H1 (cell line): ENCODE measurements around the gene GIT1. TPM values are rescaled to one million over a fixed set of nuclear protein-coding genes. Genes with fewer than 3 reads are reported as not detected.

ENCODE experiments used
- CTCF ChIA-PET: fragments of 300-600 bp; sonication (Branson Sonifier 250); formaldehyde crosslinking; loops from one replicate; lab custom pipeline; 2021; ENCODE audit not compliant: partially characterized antibody; lab: Charles Lee
- POLR2A ChIA-PET: fragments of 300-600 bp; sonication (Branson Sonifier 250); formaldehyde crosslinking; loops from one replicate; lab custom pipeline; 2021; ENCODE audit warnings: inconsistent platforms; ENCODE audit not compliant: partially characterized antibody; lab: Charles Lee
- DNase-seq, 2 experiments: peaks; one replicate each; pipeline versions ENCODE4 v3.0.0 to v3.0.0-alpha.2; 2010 to 2022; ENCODE audit warnings: low spot score in 2 of 2, low read depth in 1 of 2, mixed read lengths in 1 of 2
- FAIRE-seq: peaks from 2 replicates; lab custom pipeline; 2011; peaks lifted over from hg19 to GRCh38; lab: Jason Lieb, UNC
- H2AFZ ChIP-seq: 2 replicates; pipeline ENCODE4 v1.8.1; 2012; ENCODE audit warnings: low read length, inconsistent platforms
- H2AK5ac ChIP-seq: 2 replicates; pipeline ENCODE4 v1.6.1; 2013; ENCODE audit warnings: low read depth, low read length
- H2BK120ac ChIP-seq: replicated peaks from 2 replicates; pipeline ENCODE3; 2013; ENCODE audit warnings: low read depth, low read length, inconsistent platforms
- H2BK12ac ChIP-seq: 2 replicates; pipeline ENCODE4 v1.6.1; 2013; ENCODE audit warnings: low read depth, low read length
- H2BK15ac ChIP-seq: 2 replicates; pipeline ENCODE4 v1.6.1; 2013; ENCODE audit warnings: low read length
- H2BK20ac ChIP-seq: 2 replicates; pipeline ENCODE4 v1.6.1; 2013; ENCODE audit warnings: low read length
- H2BK5ac ChIP-seq: 2 replicates; pipeline ENCODE4 v1.6.1; 2013; ENCODE audit warnings: low read depth, low read length
- H3K14ac ChIP-seq: 2 replicates; pipeline ENCODE4 v1.6.1; 2013; ENCODE audit warnings: inconsistent platforms; ENCODE audit not compliant: insufficient read length
- H3K18ac ChIP-seq: 2 replicates; pipeline ENCODE4 v1.6.1; 2013; ENCODE audit warnings: low read length; ENCODE audit errors: extremely low read depth
- H3K23ac ChIP-seq: 2 replicates; pipeline ENCODE4 v1.6.1; 2013; ENCODE audit warnings: inconsistent platforms; ENCODE audit not compliant: insufficient read length
- H3K23me2 ChIP-seq: 2 replicates; pipeline ENCODE4 v1.6.1; 2013; ENCODE audit warnings: low read depth, low read length
- H3K27ac ChIP-seq: 2 replicates; pipeline ENCODE4 v1.6.1; 2011; ENCODE audit warnings: low read depth, low read length, inconsistent platforms
- H3K27me3 ChIP-seq, 4 experiments: replicated peaks in 1 of 4; 1 replicate in 1 of 4; 2 replicates in 3 of 4; pipeline versions ENCODE4 v1.6.1 to v1.8.1; 2011 to 2013; ENCODE audit warnings: low read length in 3 of 4, mild to moderate bottlenecking in 3 of 4, inconsistent platforms in 2 of 4, mixed read lengths in 2 of 4, moderate library complexity in 1 of 4; ENCODE audit not compliant: control insufficient read depth in 3 of 4, insufficient read depth in 3 of 4; ENCODE audit errors: extremely low read depth in 1 of 4
- H3K36me3 ChIP-seq, 4 experiments: 2 replicates each; pipeline versions ENCODE4 v1.6.1 to v1.8.1; 2011 to 2013; ENCODE audit warnings: mild to moderate bottlenecking in 4 of 4, low read length in 3 of 4, moderate library complexity in 2 of 4, control low read depth in 1 of 4, inconsistent platforms in 1 of 4; ENCODE audit not compliant: insufficient read depth in 4 of 4, control insufficient read depth in 2 of 4
- H3K4ac ChIP-seq: replicated peaks from 2 replicates; pipeline ENCODE3; 2013; ENCODE audit warnings: low read length, low read depth, mixed read lengths, inconsistent platforms; ENCODE audit not compliant: insufficient read length
- H3K4me1 ChIP-seq, 4 experiments: replicated peaks in 1 of 4; 1 replicate in 1 of 4; 2 replicates in 3 of 4; pipeline versions ENCODE4 v1.6.1 to v1.8.1; 2011 to 2013; ENCODE audit warnings: low read length in 3 of 4, inconsistent platforms in 2 of 4, mixed read lengths in 1 of 4; ENCODE audit not compliant: insufficient read depth in 4 of 4, control insufficient read depth in 3 of 4
- H3K4me2 ChIP-seq, 2 experiments: 2 replicates each; pipeline versions ENCODE4 v1.6.1 to v1.8.1; 2011 to 2013; ENCODE audit warnings: low read depth in 2 of 2, low read length in 2 of 2, control low read depth in 1 of 2, inconsistent platforms in 1 of 2, mild to moderate bottlenecking in 1 of 2; ENCODE audit not compliant: insufficient read depth in 1 of 2
- H3K4me3 ChIP-seq, 4 experiments: fragments of 200-600, 300-600 bp in 1 of 4; sonication (generic), shearing (Covaris generic), sonication (Bioruptor Twin) in 1 of 4; 2 replicates each; pipeline versions ENCODE4 v1.5.1 to v1.8.1; 2011 to 2016; ENCODE audit warnings: low read length in 4 of 4, low read depth in 3 of 4, control low read depth in 2 of 4, inconsistent platforms in 2 of 4, mild to moderate bottlenecking in 2 of 4, mixed read lengths in 1 of 4, moderate library complexity in 1 of 4; ENCODE audit not compliant: insufficient read depth in 2 of 4; ENCODE audit errors: extremely low read depth in 1 of 4
- H3K56ac ChIP-seq: replicated peaks from 2 replicates; pipeline ENCODE3; 2013; ENCODE audit warnings: low read depth, mild to moderate bottlenecking, mixed read lengths, low read length, inconsistent platforms; ENCODE audit not compliant: insufficient read length
- H3K79me1 ChIP-seq: 2 replicates; pipeline ENCODE4 v1.6.1; 2013; ENCODE audit warnings: low read depth, low read length, control low read depth
- H3K79me2 ChIP-seq, 2 experiments: 2 replicates each; pipeline versions ENCODE4 v1.6.1 to v1.8.1; 2012 to 2013; ENCODE audit warnings: low read length in 2 of 2, mild to moderate bottlenecking in 2 of 2, inconsistent platforms in 1 of 2; ENCODE audit not compliant: insufficient read depth in 2 of 2, control insufficient read depth in 1 of 2
- H3K9ac ChIP-seq, 4 experiments: replicated peaks in 1 of 4; 1 replicate in 1 of 4; 2 replicates in 3 of 4; pipeline versions ENCODE4 v1.6.1 to v1.8.1; 2011 to 2013; ENCODE audit warnings: low read depth in 3 of 4, low read length in 3 of 4, control low read depth in 2 of 4, mild to moderate bottlenecking in 2 of 4, moderate library complexity in 2 of 4, inconsistent platforms in 1 of 4; ENCODE audit errors: extremely low read depth in 1 of 4
- H3K9me3 ChIP-seq, 2 experiments: 2 replicates each; pipeline versions ENCODE4 v1.6.1 to v1.8.1; 2012 to 2013; ENCODE audit warnings: mild to moderate bottlenecking in 2 of 2, moderate library complexity in 2 of 2, control low read depth in 1 of 2, inconsistent platforms in 1 of 2, low read depth in 1 of 2, low read length in 1 of 2, mixed read lengths in 1 of 2; ENCODE audit not compliant: insufficient read depth in 2 of 2
- H4K20me1 ChIP-seq, 2 experiments: replicated peaks in 1 of 2; 2 replicates each; pipeline versions ENCODE3 to v1.8.1; 2011 to 2013; ENCODE audit warnings: inconsistent platforms in 2 of 2, low read length in 2 of 2, mild to moderate bottlenecking in 1 of 2; ENCODE audit not compliant: insufficient read depth in 2 of 2, control insufficient read depth in 1 of 2
- H4K5ac ChIP-seq: 2 replicates; pipeline ENCODE4 v1.6.1; 2013; ENCODE audit warnings: low read length, low read depth, mixed read lengths, inconsistent platforms; ENCODE audit not compliant: insufficient read length
- H4K8ac ChIP-seq: 2 replicates; pipeline ENCODE4 v1.8.0; 2013; ENCODE audit warnings: mild to moderate bottlenecking, moderate library complexity, low read length, inconsistent platforms; ENCODE audit not compliant: insufficient read depth; ENCODE audit errors: extremely low read depth
- H4K91ac ChIP-seq: replicated peaks from 2 replicates; pipeline ENCODE3; 2013; ENCODE audit warnings: low read length, mixed read lengths, inconsistent platforms; ENCODE audit not compliant: insufficient read length
- PHF8 ChIP-seq: fragments of 200-600 bp; sonication (generic); conservative IDR thresholded peaks from 2 replicates; pipeline ENCODE4 v1.7.1; 2012; ENCODE audit warnings: low read depth, mild to moderate bottlenecking, inconsistent platforms, low read length, moderate library complexity
- SRF ChIP-seq: IDR thresholded peaks from 2 replicates; pipeline ENCODE4 v1.6.1; 2011; ENCODE audit warnings: mild to moderate bottlenecking, low read depth, low read length, moderate library complexity
- WGBS, 2 experiments: shearing (Covaris generic) in 1 of 2; methylation state at CpG; one replicate each; pipeline versions ENCODE4 v1.1.6 to v1.1.7; 2013 to 2015; ENCODE audit warnings: low lambda C conversion rate in 2 of 2, mixed read lengths in 2 of 2, inconsistent platforms in 1 of 2, low coverage in 1 of 2, missing lambda C conversion rate in 1 of 2; ENCODE audit not compliant: insufficient replicate concordance in 2 of 2, insufficient coverage in 1 of 2, insufficient read length in 1 of 2; ENCODE audit errors: extremely low coverage in 1 of 2, missing lambda C conversion rate in 1 of 2; 5-methylcytosine and 5-hydroxymethylcytosine counted together
- polyA plus RNA-seq, 7 experiments: library from polyadenylated mRNA; depleted of rRNA in 3 of 7; stranded (reverse) in 5 of 7; unstranded in 2 of 7; fragments of >200 nt in 5 of 7; fragments of 200-250 nt in 2 of 7; gene quantifications; 1 replicate in 5 of 7; 2 replicates in 1 of 7; 4 replicates in 1 of 7; pipeline versions ENCODE4 v1.2.1 to v1.2.3, GENCODE V29; 2011 to 2013; ENCODE audit warnings: missing spikeins in 2 of 7, mixed read lengths in 2 of 7
- total RNA-seq: library from RNA; stranded (reverse); fragmentation: NEBNext Ultra II Directional; extraction: Animal tissue kit (Norgen Biotek cat#: 25700); gene quantifications from 2 replicates; pipeline ENCODE4 v1.2.1, GENCODE V29; 2021
- TF ChIP-seq, protein P1 (sequence below): IDR thresholded peaks from 2 replicates; pipeline ENCODE4 v1.6.1; 2011; ENCODE audit warnings: low read length, improper control_type of control experiment

Gene GIT1
- total and polyA plus RNA-seq, 2 of the 8 experiments (the other 6 are each of a cell fraction or from before 2014, with no cell fraction given) = 62.4 to 63.0 TPM

DNA sequence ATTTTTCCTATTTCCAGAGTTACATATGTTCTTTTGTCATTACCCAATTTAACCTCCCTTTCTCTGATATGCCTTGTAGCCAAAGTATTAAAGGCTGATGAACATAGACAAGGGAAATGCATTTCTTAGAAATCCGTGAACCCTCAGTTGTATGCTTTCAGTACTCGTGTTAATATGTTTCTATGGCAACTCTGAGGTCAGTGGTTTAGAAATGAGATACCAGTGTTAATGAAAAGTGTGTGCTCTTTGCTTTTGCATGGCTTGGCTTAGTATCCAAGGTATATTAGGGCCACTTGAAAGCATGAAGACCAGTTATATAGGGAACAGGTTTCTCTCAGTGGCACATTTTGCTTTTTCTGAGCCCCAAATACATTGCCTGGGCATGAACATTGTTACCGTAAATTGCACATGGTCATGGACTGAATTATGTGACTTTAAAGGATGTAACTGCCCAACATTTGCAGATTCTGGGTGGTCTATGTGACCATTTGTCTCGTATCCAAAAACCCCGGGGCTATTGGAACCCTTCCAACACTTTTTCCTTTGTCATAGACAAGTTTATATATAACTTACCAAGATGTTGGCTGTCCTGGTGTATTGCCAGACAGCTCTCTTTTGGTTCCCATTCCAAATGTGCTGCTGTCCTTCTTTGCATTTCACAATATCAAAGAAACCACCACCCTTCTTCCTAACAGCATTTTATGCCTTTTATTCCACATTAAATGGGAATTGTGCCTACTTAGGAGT is 40.1 kb downstream of the GIT1 start:
- Histone ChIP-seq H2BK20ac (no peak overlapping the region), H3K9ac (no peak overlapping the region), H3K4me2 (no peak overlapping the region), H3K27me3 (no peaks in the 10 kb centered on the region), H3K9me3 (no peaks in the 10 kb centered on the region), H2BK5ac (no peak overlapping the region), H3K23ac (no peak overlapping the region), H3K79me2 (no peaks in the 10 kb centered on the region), H3K36me3 (peaks cover 0 to 2% (median 0%) of the 10 kb centered on the region in 4 experiments; a peak in 1 of 8 replicates), H2BK120ac (no peak overlapping the region), H3K23me2 (no peaks in the 10 kb centered on the region), H3K79me1 (no peaks in the 10 kb centered on the region), H4K8ac (no peak overlapping the region), H4K5ac (no peak overlapping the region), H3K4me3 (no peak overlapping the region), H3K18ac (no peak overlapping the region), H3K27ac (no peak overlapping the region), H3K4me1 (no peaks in the 10 kb centered on the region), H2BK15ac (no peak overlapping the region), H2BK12ac (no peak overlapping the region), H3K4ac (no peak overlapping the region), H3K56ac (no peak overlapping the region), H3K14ac (no peak overlapping the region), H4K20me1 (no peaks in the 10 kb centered on the region), H2AK5ac (no peak overlapping the region), H4K91ac (no peak overlapping the region), H2AFZ (no peak overlapping the region)
- TF ChIP-seq PHF8 (no peak), SRF (no peak)
- TF ChIP-seq, protein P1, sequence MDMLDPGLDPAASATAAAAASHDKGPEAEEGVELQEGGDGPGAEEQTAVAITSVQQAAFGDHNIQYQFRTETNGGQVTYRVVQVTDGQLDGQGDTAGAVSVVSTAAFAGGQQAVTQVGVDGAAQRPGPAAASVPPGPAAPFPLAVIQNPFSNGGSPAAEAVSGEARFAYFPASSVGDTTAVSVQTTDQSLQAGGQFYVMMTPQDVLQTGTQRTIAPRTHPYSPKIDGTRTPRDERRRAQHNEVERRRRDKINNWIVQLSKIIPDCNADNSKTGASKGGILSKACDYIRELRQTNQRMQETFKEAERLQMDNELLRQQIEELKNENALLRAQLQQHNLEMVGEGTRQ = no peak
- no peak for DNase-seq
- 95% methylated on average over 5 of the region's 5 CpGs; no CpG with 5 or more reads in 1 of the 2 experiments for WGBS, 2 experiments
- FAIRE-seq = no peak
- POLR2A ChIA-PET = no interaction called here
- CTCF ChIA-PET = interaction anchor here (0.7 to 3.7 kb wide), 2 partner anchors 13 to 179 kb away, joined by 6 to 13 read pairs; no protein-coding TSS in a partner anchor
